Endothelial cell of umbilical vein (primary cell): ENCODE data around the gene GBP4. TPM values are rescaled to one million over a fixed set of nuclear protein-coding genes. Genes with fewer than 3 reads are reported as not detected.

ENCODE experiments used
- BruUV-seq: library from RNA; stranded (reverse); fragments of 400-500 nt; replicated peaks from 2 replicates; lab custom pipeline; 2021; lab: Mats Ljungman, UMichigan
- CTCF ChIA-PET: fragments of 300-600, 350-600 bp; sonication (Branson Sonifier 250); formaldehyde crosslinking; loops from one replicate; lab custom pipeline; 2021; ENCODE audit warnings: antibody characterized with exemption, inconsistent platforms; lab: Charles Lee
- POLR2A ChIA-PET: fragments of 300-600, 350-600 bp; sonication (Branson Sonifier 250); formaldehyde crosslinking; loops from one replicate; lab custom pipeline; 2021; ENCODE audit warnings: antibody characterized with exemption, inconsistent platforms; lab: Charles Lee
- DNase-seq: peaks from one replicate; pipeline ENCODE4 v3.0.0-alpha.2; 2011; ENCODE audit warnings: low read depth, low spot score
- FAIRE-seq: peaks from 2 replicates; lab custom pipeline; 2011; peaks lifted over from hg19 to GRCh38; lab: Jason Lieb, UNC
- H2AFZ ChIP-seq: 2 replicates; pipeline ENCODE4 v1.6.0; 2012; ENCODE audit warnings: low read depth, low read length, control low read depth, inconsistent platforms
- H3K27ac ChIP-seq: 2 replicates; pipeline ENCODE4 v1.5.1; 2011; ENCODE audit warnings: low read depth, mild to moderate bottlenecking, control low read depth, low read length, moderate library complexity; ENCODE audit not compliant: insufficient read depth
- H3K27me3 ChIP-seq, 2 experiments: 2 replicates each; pipeline versions ENCODE4 v1.6.0 to v1.6.1; 2011; ENCODE audit warnings: low read length in 2 of 2, mixed read lengths in 1 of 2; ENCODE audit not compliant: control insufficient read depth in 2 of 2, insufficient read depth in 2 of 2
- H3K36me3 ChIP-seq, 2 experiments: 2 replicates in 1 of 2; 3 replicates in 1 of 2; pipeline ENCODE4 v1.5.1; 2011; ENCODE audit warnings: low read length in 2 of 2, mild to moderate bottlenecking in 1 of 2, moderate library complexity in 1 of 2; ENCODE audit not compliant: control insufficient read depth in 2 of 2, insufficient read depth in 2 of 2; ENCODE audit errors: extremely low read depth in 1 of 2
- H3K4me1 ChIP-seq: 3 replicates; pipeline ENCODE4 v1.5.1; 2011; ENCODE audit warnings: mild to moderate bottlenecking, low read length; ENCODE audit not compliant: control insufficient read depth, insufficient read depth; ENCODE audit errors: extremely low read depth
- H3K4me2 ChIP-seq: 2 replicates; pipeline ENCODE4 v1.6.1; 2011; ENCODE audit warnings: low read length, control low read depth, mixed read lengths; ENCODE audit not compliant: insufficient read depth
- H3K4me3 ChIP-seq, 3 experiments: fragments of 200-600 bp in 1 of 3; sonication (generic), shearing (Covaris generic) in 1 of 3; replicated peaks in 1 of 3; 2 replicates each; pipeline ENCODE4 v1.5.1; 2011 to 2016; ENCODE audit warnings: control low read depth in 3 of 3, low read length in 3 of 3, mild to moderate bottlenecking in 2 of 3, inconsistent platforms in 1 of 3, low read depth in 1 of 3, moderate library complexity in 1 of 3; ENCODE audit not compliant: insufficient read depth in 1 of 3
- H3K79me2 ChIP-seq: 2 replicates; pipeline ENCODE4 v1.6.0; 2012; ENCODE audit warnings: low read length, inconsistent platforms; ENCODE audit not compliant: control insufficient read depth, insufficient read depth
- H3K9ac ChIP-seq: replicated peaks from 2 replicates; pipeline ENCODE3; 2011; ENCODE audit warnings: low read length, control low read depth; ENCODE audit not compliant: insufficient read depth; ENCODE audit errors: extremely low read depth
- H3K9me1 ChIP-seq: replicated peaks from 3 replicates; pipeline ENCODE4 v1.6.0; 2011; ENCODE audit warnings: mild to moderate bottlenecking, low read length; ENCODE audit not compliant: control insufficient read depth, insufficient read depth; ENCODE audit errors: extremely low read depth
- H3K9me3 ChIP-seq: replicated peaks from 2 replicates; pipeline ENCODE4 v1.5.1; 2012; ENCODE audit warnings: low read length, inconsistent platforms; ENCODE audit not compliant: control insufficient read depth, insufficient read depth
- H4K20me1 ChIP-seq: replicated peaks from 2 replicates; pipeline ENCODE3; 2011; ENCODE audit warnings: mild to moderate bottlenecking, low read length; ENCODE audit not compliant: control insufficient read depth, insufficient read depth; ENCODE audit errors: extremely low read depth
- CTCF ChIP-seq, 2 donors: IDR thresholded peaks; 1 replicate in 1 of 2; 2 replicates in 1 of 2; pipeline ENCODE4 v1.5.1; 2011; ENCODE audit warnings: low read length in 2 of 2, mild to moderate bottlenecking in 2 of 2, moderate library complexity in 2 of 2, control low read depth in 1 of 2, inconsistent platforms in 1 of 2, low read depth in 1 of 2; ENCODE audit not compliant: insufficient read depth in 1 of 2; ENCODE audit errors: extremely low read depth in 1 of 2
- EZH2 ChIP-seq: IDR thresholded peaks from 2 replicates; pipeline ENCODE4 v1.6.1; 2012; ENCODE audit warnings: borderline replicate concordance, low read depth, mild to moderate bottlenecking, moderate library complexity, low read length, inconsistent platforms; ENCODE audit not compliant: severe bottlenecking
- FOS ChIP-seq: IDR thresholded peaks from 2 replicates; pipeline ENCODE4 v1.6.1; 2011; ENCODE audit warnings: mild to moderate bottlenecking, low read length, moderate library complexity, borderline replicate concordance; ENCODE audit not compliant: insufficient read depth
- GATA2 ChIP-seq: IDR thresholded peaks from 2 replicates; pipeline ENCODE4 v1.7.0; 2011; ENCODE audit warnings: low read depth, mild to moderate bottlenecking, moderate library complexity, mixed read lengths, low read length; ENCODE audit not compliant: insufficient read length, insufficient read depth
- JUN ChIP-seq: IDR thresholded peaks from 2 replicates; pipeline ENCODE4 v1.6.1; 2011; ENCODE audit warnings: borderline replicate concordance, low read depth; ENCODE audit not compliant: insufficient read length, insufficient read depth
- MAX ChIP-seq: IDR thresholded peaks from 2 replicates; pipeline ENCODE4 v1.6.1; 2011; ENCODE audit not compliant: insufficient read depth, insufficient read length
- MYC ChIP-seq: IDR thresholded peaks from one replicate; pipeline ENCODE4 v1.6.1; 2011; ENCODE audit warnings: mild to moderate bottlenecking, low read depth, low read length
- POLR2A ChIP-seq: IDR thresholded peaks from 2 replicates; pipeline ENCODE4 v1.6.1; 2012; ENCODE audit warnings: low read depth, mild to moderate bottlenecking, control low read depth, low read length
- POLR2AphosphoS5 ChIP-seq: IDR thresholded peaks from 2 replicates; pipeline ENCODE4 v1.6.1; 2012; ENCODE audit warnings: low read depth, mild to moderate bottlenecking, control low read depth, low read length, moderate library complexity; ENCODE audit not compliant: insufficient read depth
- dilution Hi-C: fragments of 300-500 bp; cut with MboI; formaldehyde crosslinking; loops from one replicate; pipeline ENCODE4 v1.15.0; 2019; ENCODE audit warnings: low sequenced_read_pairs; ENCODE audit not compliant: extremely low pct_ligation_motif_present
- intact Hi-C: fragments of 100-400 bp; cut with micrococcal nuclease; formaldehyde crosslinking; loops from one replicate; pipeline ENCODE4 v1.10.0; 2022
- polyA plus RNA-seq, 4 experiments: library from polyadenylated mRNA; depleted of rRNA in 3 of 4; stranded (reverse) in 3 of 4; unstranded in 1 of 4; fragments of >200 nt; gene quantifications; 2 replicates each; pipeline versions ENCODE4 v1.2.1 to v1.2.3, GENCODE V29; 2011 to 2012; ENCODE audit warnings: missing spikeins in 1 of 4
- total RNA-seq: library from RNA; stranded (reverse); gene quantifications from 2 replicates; pipeline ENCODE4 v1.2.3, GENCODE V29; 2021

The GBP4 gene
- total and polyA plus RNA-seq, 2 donors (not counting 3 experiments of a cell fraction or from before 2014, with no cell fraction given) = 1.7 to 7.6 TPM

GRCh38 chr1:89166705-89167104, 32.0 kb downstream of the GBP4 start:
- H3K4me1 ChIP-seq = no peaks in the 10 kb centered on the region
- H3K36me3 ChIP-seq = no peaks in the 10 kb centered on the region
- no peaks in the 10 kb centered on the region for H3K27me3 ChIP-seq
- POLR2A ChIA-PET = no interaction called here
- no peak overlapping the region for H3K4me2 ChIP-seq
- intact Hi-C loops (no loop called here), dilution Hi-C loops (no loop called here)
- no peak for DNase-seq
- no peaks in the 10 kb centered on the region for H3K9me3 ChIP-seq
- no peak for FAIRE-seq
- no peaks in the 10 kb centered on the region for H3K79me2 ChIP-seq
- no TSS peak for BruUV-seq
- H3K4me3 ChIP-seq = no peak overlapping the region
- no peak overlapping the region for H2AFZ ChIP-seq
- CTCF ChIA-PET = interaction anchor here (1.2 kb wide), 1 partner anchor 81 kb away, joined by 3 read pairs; no protein-coding TSS in a partner anchor
- H3K9ac ChIP-seq = no peak overlapping the region
- no peak for TF ChIP-seq POLR2A
- TF ChIP-seq FOS = no peak
- no peak for TF ChIP-seq GATA2
- no peak for TF ChIP-seq MYC
- TF ChIP-seq POLR2AphosphoS5 = no peak
- no peak for TF ChIP-seq JUN
- TF ChIP-seq CTCF (IDR thresholded peaks at IDR 0.05; ENCODE audit: extremely low read depth in 1 of 2, insufficient read depth in 1 of 2, low read depth in 1 of 2, low read length in 2 of 2) = no peak
- TF ChIP-seq EZH2 = no peak
- no peak for TF ChIP-seq MAX
- no peaks in the 10 kb centered on the region for H3K9me1 ChIP-seq
- H4K20me1 ChIP-seq = no peaks in the 10 kb centered on the region
- H3K27ac ChIP-seq = no peak overlapping the region
